ENCODE results near the gene POU6F2.

- TF ChIP-seq CTCF (IDR thresholded peaks at IDR 0.05) (no peak), E2F4 (CRISPR knock-in tag; IDR thresholded peaks at IDR 0.05; ENCODE audit: borderline replicate concordance, low read depth) (no peak), TCF7 (CRISPR knock-in tag; IDR thresholded peaks at IDR 0.05; ENCODE audit: low read depth) (no peak), CDX4 (CRISPR knock-in tag; IDR thresholded peaks at IDR 0.05; ENCODE audit: borderline replicate concordance) (no peak), ZNF671 (CRISPR knock-in tag; IDR thresholded peaks at IDR 0.05) (no peak), TEAD4 (CRISPR knock-in tag; IDR thresholded peaks at IDR 0.05) (no peak), KAT7 (CRISPR knock-in tag; IDR thresholded peaks at IDR 0.05; ENCODE audit: borderline replicate concordance) (no peak), ZNF423 (CRISPR knock-in tag; IDR thresholded peaks at IDR 0.05) (no peak), ZMAT4 (CRISPR knock-in tag; IDR thresholded peaks at IDR 0.05) (no peak), FOXP1 (CRISPR knock-in tag; IDR thresholded peaks at IDR 0.05; ENCODE audit: borderline replicate concordance) (no peak), FOXK1 (CRISPR knock-in tag; IDR thresholded peaks at IDR 0.05) (no peak), MXD4 (CRISPR knock-in tag; IDR thresholded peaks at IDR 0.05; ENCODE audit: borderline replicate concordance) (no peak)
Measured at GRCh38 chr7:39035156-39035555, 57.4 kb downstream of the POU6F2 start.
